HG02938 (cell line): Measurements from ENCODE around the gene MLN.

ENCODE experiments used
- ATAC-seq: cut with Tn5 transposase; IDR thresholded peaks from one replicate; pipeline ENCODE4 v1.9.1; 2021; ENCODE audit warnings: mild to moderate bottlenecking, moderate library complexity; ENCODE audit not compliant: unreplicated experiment

The MLN gene

DNA sequence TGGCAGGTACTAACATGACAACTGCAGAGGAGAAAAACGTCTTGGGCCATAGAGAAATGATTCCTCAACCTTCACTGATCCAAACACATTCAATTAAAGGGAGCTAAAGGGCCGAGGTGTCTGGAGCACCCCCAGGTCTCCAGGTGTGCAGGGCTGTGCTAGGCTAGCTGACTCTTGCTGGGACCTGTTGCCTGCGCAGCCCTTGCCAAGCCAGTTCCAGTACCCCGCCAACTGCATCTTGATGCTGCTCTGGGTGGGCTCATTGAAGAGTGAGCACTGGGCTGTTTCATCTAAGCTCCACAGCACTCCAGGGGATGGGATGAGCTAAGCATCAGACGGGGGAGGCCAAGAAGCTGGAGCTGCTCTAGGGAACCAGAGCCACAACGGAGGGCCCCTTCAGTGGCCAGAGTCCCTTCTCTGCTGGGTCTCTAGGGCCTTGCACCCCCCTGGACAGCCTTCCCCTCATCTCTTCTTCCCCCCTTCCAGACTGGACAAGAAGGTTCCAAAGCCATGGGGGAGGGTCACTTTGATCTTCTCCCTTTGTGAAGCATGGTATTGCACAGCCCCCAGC is 30.8 kb downstream of the MLN start:
- ATAC-seq, result no peak

DNA sequence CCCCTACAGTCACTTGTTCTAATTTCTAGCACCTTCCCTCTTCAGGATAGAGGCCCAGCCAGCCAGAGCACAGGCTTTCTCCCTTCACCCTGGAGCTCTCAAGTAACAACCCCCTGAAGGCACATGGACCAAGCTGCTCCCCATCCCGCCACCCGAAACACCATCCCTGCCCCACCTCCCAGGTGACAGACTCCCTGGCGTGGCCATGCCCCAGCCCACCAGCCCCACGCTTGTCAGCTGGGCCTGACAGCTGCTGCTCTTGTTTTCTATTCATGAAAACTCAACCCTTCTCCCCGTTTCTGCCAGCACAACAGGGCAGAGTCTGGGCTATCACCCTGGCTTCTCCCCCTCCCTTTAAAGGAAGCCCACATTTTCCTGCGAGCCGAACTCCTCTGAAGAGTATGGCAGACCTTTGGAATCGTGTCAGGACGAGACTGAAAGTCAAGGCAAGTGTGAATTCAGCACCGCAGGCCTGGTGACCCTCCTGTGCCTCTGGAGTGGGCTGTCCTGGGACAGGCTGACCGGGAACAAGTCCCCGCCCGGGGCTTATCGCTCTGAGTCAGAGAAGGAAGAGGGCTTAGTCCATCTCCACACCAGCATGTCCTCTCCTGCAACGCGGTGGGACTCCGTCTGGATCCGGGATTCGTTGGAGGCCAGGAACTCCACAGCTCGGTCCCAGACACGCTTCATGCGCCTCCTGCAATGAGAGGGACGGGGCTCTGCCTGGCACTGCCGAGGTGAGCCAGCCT is 31.5 kb downstream of the MLN start:
- ATAC-seq, result no peak

DNA sequence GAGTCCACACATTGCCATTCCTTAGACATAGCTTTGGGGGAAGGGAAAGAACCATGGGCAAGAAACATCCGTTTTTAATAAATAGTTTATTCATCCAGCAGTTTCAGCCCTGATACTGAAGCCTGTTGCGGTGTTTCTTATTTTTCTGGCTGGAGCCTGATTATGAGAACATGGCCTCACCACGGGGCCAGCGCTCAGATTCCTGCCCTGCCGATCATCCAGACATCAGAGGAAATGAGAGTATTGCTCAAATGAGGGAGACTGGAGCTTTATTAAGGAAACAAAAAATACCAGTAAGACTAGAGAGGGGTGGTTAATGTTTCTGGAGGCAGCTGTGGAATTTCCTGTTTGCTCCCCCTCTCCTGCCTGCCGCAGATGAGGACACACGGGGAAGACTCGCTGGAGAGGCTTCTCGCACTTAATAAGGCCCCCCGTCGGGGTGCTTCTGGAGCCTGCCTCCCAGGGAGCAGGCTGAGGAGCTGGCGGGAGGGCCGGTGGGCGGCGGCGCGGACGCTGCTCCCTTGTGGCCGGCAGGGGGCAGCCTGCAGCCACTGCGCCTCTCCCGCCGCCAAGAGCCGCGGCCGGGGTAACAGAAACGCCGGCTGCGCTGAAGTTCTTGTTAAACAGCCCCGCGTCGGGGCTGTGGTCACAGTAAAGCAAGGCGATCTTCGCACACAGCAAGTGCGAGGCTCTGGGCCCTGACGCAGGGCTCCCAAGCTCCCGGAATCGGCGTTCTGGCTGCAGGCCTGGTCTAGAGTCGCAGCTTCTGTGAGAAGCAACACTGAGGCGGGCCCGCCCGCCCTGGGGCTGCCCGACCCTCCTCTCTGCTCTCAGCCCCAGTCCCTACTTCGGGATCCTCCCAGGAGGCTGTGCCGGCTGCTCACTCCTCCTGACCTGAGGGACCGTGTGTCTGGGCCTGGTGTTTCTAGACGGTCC is 32.4 kb downstream of the MLN start:
- no peak for ATAC-seq

DNA sequence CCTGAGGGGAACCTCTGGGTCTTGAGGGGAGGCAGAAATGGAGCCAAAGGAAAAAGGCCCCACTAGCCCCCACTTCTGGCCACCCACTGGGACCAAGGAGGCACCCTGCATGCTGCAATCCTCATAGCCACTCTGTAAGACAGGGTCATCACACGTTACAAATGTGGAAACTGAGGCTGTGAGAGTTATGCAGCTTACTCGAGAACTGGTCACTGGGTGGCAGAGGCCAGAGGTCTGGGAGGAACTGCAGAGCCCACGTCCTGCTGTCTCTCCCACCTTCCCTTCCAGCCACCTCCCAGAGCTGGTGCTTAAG is 33.0 kb downstream of the MLN start:
- ATAC-seq, result no peak

DNA sequence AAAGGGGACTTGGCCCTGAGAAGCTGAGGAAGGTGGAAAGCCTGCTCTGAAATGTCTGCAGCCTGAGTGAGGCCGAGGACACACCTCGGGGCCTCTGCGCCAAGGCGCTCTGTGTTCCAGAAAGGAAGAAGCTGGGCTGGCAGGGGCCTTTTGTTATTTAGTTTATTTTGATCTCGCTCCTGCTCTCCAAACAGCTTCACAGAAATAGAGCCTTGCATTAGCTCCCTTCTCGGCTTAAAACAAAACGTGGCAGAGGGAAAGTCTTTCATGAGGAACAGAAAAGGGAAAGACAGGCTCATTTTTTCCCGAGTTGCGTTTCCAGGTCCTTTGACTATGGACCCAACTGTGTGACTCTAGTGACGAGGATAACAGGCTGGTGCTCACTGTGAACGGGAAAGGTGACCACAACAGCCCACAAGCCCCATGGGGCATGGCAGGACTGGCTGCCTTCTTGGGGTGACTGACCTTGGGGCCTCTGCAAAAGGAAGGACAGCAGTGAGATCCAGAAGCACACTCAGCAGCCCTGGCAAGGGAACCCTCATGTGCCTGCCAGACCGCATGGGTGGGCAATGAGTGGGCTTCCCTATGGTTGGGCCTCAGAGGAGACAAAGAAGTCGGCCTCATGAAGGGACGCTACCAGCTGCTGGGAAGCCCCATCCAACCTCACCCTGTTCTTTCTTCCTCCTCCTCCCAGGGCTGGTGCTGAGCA is 33.5 kb downstream of the MLN start:
- ATAC-seq, result no peak

DNA sequence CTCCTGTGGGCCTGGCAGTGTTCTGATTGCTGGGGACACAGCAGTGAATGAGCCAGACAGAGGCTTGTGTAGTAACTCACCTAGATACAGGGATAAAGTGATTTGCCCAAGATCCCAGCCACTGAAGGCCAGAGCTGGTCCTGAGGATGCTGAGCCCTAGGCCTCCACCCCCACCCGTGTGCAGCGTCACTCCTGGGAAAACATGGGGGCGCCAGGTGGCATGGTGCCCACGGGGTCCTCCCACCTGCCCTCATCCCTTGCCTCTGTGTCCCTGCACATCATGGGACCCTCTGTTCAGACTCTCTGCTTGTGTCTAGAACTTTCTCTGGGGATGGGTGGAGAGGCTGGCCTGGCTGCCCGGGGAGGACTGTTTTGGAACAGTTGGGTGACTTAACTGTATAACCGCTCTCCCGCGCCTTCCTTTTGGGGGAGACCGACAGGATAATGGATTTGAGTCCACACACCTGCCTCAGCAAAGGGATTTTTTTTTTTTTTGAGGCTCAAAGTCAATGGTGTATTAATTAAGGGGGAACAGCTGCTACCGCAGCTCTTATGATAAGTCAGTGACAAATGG is 34.5 kb downstream of the MLN start:
- ATAC-seq, result no peak

DNA sequence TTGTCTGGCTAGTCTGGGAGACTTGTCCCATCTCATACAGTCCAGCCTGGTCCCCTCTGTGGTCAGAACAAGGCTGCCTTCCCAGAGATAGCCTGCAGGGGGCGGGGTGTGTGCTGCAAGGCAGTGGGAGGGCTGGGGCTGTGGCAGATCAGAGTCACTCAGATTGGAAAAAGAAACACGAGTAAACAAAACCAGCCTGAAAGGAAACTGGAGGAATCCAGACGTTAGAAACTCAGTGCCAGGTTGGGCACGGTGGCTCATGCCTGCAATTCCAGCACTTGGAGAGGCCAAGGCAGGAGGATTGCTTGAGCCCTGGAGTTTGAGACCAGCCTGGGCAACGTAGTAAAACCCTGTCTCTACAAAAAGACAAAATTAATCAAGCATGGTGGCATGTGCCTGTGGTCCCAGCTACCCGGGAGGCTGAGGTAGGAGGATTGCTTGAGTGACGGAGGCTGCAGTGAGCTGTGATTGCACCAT is 35.1 kb downstream of the MLN start:
- no peak for ATAC-seq

DNA sequence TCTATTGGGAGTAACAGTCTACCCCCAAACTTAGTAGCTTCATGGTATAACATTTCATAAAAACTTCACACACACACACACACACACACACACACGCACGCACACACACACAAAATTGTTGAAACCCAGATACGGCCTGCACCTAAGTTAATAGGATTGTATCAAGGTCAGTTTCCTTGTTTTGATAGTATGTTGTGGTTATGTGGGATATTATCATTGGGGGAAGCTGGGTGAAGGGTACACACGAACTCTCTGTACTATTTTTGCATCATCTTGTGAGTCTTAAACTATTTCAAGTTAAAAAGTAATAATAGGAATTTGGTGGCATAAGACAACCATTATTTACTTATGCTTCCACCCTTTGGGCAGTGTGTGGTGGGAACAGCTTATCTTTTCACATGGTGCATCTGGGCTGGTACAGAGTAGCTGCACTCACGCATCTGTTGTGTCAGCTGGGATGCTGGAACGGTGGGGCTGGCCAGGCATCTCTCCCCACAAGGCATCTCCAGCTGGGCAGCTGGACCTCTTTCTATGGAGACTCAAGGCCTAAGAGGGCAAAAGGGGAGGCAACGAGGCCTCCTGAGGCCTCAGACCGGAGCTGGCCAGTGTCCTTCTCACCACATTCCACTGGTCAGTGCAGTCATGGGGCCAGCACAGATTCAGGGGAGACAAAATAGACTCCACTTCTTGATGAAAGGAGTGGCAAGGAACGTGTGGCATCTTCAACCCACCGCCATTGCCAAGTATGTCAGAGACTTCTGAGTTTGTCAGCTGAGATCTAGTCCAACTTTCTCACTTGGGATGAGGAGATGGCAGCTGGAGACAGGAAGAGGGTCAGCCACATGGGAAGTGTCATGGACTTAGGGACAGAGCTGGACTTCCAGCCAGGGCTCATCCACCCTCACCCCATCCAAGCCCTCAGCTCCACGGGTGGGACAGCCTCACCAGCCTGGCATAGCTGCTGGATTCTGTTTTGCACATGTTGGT is 36.6 kb downstream of the MLN start:
- no peak for ATAC-seq

DNA sequence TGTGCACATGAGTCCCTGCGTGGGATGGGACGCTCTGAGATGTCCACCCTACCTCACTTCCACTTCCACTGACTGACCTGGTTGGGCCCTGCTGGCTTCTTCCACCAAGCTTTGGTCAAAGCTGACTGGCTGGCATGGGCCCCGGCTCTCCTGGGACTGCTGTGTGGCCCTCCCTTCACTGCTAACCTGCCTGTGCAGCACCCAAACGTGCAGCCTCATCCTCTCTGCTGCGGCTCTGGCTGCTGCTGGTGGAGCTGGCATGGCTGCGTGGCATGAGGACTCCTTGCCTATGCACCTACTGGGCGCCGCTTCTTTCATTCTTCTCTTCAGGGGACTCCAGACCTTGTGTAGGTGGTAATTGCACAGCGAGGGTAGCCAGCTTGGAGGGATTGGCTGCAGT is 38.4 kb downstream of the MLN start:
- ATAC-seq, result no peak

DNA sequence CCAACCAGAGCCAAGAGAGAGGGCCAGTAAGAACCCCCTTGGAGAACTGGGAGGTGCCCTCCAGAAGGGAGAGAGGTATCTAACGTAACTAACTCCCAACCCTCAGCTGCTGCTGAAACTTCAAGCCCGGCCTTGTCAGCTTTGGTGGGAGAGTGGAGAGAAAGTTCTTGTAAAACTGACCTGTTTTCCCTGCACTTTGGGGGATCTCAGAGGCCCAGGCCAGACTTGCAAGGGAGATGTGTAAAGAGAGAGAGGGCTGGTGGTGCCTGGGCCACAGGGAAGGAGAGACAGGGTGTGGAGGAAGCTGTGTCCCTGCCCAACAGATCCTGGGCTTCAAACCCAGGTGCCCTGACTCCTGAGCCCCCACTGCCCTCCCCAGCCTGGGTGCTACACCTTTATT is 39.8 kb downstream of the MLN start:
- no peak for ATAC-seq

DNA sequence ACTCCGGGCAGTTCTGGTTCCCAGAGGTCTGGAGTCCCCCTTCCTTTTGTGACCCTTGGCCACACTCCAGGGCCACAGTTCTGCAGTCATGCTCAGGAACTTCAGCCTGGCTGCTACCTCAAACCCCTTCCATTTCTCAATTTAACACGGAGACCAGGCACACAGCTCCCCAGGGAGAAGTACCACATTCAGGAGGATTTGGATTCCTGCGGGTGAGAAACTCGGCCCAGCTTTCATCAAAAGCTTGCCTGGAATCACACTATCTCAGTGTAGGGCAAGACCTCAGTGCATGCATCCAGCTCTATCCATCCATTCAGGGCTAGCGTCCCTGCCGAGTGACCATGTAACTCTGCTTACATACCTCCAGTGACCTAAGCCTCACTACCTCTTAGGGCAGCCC is 40.3 kb downstream of the MLN start:
- ATAC-seq, result no peak

DNA sequence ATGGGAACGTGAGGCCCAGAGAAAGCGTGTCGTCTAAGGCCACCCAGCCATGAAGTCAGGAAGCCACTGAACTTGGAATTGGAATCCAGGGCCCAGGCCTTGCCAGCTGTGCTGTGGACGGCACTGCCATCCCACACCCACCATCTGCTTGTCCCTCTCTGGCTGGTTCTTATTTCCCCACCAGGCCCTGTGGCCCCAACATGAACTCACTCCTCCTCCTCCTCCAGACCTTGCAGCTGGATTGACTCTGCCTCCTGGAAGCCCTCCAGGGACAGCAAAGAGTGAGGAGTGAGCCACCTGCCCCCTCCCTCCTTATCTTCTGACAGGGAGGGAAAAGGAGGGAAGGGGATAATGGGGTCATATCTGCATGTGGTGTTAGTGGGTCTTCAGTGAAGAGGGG is 41.1 kb downstream of the MLN start:
- no peak for ATAC-seq

DNA sequence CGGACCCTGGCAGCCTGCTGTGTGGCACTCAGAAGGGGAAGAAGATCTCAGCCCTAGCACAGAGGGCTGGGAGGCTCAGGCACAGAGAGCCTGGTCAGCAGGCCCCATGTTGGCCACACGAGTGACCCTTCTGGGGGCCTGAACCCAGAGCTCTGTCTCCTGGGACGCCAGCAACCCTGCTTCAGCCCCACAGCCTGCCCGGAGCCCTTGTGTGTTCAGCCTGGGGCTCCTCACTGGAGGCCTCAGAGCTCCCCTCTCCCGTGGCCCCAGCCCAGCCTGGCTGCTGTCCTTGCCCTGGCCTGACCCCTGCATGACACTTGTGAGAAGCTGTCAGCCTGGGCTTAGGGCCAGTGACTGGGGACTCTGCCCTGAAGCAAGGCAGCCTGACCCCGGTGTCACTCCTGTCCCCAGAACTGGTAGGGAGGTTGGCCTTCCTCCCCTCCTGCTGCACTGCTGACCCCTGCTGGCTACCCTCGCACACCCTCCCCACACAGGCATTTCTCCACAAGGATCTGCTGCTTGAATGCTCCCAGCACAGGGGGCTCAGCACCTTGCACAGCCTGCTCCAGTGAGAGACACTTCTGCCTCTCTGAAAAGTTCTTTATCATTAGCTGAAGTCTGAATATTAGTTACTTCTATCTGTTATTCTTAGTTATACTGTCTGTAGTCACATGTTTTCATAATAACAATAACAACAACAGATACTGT is 41.7 kb downstream of the MLN start:
- ATAC-seq, result no peak

DNA sequence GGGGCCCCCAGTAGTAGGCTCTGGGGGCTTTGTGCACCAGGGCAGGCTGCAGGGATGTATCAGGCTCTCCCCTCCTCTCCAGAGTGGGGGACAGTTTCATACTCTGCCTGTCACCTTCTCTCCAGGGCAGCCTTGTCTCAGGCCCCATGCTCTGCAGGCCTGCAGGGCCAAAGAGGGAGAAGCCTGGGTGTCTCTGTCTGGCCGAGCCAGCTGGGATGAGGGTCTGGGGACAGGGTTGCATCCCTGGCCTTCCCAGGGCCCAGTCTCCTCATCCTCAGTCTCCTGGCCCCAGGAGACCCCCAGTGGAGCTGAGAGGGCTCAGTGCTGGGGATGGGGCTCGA is 42.3 kb downstream of the MLN start:
- ATAC-seq, result no peak

DNA sequence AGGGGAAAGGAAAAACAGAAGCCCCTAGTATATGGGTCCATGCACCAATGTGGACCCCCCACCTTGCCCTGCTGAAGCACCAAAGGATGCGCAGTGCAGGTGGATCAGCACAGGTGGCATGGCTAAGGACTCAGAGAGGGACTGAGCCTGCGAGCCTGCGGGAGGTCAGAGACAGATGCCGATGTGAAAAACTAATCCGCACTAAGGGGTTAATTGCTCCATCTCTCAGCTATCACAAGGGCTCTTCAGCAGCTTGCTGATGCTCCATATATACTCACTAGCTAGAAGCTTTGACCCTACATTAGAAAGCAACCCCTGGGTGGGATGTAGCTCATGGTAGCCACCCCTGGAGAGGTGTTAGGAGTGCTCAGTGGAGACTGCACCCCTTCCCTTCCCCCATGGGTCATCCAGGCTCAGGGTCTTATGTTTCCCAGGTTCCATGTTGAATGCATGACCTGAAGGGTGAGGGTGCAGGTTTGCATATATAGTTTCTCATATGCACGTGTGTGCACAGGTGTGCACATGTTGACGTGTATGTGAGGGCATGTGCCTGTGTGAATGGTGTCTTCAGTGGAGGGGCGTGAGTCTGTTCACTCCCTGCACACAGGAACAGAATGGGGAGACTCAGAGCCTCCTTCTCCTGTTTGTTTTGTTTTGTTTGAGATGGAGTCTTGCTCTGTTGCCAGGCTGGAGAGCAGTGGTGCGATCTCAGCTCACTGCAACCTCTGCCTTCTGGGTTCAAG is 43.7 kb downstream of the MLN start:
- ATAC-seq, result no peak

DNA sequence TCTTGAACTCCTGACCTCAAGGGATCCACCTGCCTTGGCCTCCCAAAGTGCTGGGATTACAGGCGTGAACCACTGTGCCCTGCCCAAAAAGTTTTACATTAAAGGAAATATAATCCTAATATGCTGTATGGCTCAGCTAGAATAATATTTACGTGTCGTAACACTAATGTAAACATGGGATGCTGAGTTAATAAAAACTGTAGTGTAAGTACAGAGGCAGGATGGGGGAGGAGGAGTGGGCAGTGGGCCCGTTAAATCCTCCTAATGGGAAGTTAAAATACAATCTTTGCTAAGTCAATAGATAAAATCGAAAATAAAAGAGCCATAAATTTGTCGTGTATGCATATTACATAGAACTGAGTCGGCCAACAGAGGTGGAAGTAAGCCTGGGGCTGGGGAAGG is 45.0 kb downstream of the MLN start:
- no peak for ATAC-seq

DNA sequence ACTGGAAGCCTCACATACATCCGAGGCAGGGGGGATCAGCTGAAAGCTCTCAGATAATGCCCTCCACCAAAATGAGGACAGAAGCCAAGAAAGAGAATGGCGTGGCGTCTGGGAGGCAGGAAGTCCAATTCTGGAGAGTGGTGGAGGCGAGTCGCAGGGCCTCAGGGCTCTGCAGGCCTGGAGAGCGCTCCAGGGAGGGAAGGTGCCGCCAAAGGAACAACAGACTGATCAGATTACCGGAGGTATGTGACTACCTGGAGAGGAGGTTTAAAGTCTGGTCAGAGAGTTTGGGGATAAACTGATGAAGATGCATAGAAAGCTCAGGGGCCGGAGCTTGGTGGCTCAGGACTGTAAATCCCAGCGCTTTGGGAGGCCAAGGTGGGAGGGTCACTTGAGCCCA is 45.9 kb downstream of the MLN start:
- ATAC-seq, result no peak

DNA sequence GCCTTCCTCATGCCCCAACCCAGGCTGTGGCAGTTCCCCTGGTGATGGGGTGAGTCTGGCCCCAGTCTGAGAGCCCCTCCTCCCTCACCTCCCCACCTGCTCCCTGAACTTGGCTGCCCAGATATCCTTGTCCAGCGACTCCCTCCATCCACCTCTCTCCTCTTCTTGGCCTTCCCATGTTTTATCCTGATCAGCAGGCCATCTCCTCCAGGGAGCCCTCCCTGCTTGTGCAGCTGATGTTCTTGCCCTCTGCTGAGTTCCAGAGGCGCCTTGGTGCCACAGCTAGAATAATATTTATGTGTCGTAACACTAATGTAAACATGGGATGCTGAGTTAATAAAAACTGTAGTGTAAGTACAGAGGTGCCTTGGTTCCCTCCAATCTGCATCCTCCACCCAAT is 46.7 kb downstream of the MLN start:
- no peak for ATAC-seq
